ENCODE measurements around the gene TLN1.

DNA sequence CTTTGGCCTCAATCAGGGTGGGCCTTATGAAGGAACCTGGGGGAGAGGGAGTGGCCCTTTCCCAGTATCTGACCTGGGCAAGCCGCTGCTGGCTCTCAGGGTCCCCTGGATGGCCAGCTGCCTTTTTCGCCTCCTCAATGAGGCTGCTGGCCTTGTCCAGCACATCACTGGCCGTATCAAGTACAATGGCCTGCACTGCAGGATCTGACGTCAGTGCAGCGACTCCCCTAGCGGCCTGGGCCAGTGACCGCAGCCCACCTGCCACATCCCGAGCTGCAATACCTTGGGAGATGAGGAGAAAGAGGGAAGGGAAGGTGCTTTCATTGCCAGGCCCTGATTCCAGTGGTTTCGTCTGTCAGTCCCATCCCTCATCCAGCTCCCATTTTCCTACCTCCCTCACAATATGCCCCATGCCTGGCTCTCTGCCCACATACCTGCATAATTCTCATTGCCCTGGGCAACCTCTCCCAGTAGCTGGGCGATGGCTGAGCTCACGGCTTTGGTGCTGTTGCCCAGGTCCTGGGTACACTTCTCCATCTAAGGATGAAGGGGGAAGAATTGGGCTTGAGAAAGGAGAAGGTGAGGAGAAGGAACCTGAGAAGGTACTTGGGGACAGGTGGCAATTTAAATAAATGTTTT is 19.1 kb downstream of the TLN1 start:
- TF ChIP-seq, protein P1, sequence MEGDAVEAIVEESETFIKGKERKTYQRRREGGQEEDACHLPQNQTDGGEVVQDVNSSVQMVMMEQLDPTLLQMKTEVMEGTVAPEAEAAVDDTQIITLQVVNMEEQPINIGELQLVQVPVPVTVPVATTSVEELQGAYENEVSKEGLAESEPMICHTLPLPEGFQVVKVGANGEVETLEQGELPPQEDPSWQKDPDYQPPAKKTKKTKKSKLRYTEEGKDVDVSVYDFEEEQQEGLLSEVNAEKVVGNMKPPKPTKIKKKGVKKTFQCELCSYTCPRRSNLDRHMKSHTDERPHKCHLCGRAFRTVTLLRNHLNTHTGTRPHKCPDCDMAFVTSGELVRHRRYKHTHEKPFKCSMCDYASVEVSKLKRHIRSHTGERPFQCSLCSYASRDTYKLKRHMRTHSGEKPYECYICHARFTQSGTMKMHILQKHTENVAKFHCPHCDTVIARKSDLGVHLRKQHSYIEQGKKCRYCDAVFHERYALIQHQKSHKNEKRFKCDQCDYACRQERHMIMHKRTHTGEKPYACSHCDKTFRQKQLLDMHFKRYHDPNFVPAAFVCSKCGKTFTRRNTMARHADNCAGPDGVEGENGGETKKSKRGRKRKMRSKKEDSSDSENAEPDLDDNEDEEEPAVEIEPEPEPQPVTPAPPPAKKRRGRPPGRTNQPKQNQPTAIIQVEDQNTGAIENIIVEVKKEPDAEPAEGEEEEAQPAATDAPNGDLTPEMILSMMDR (IDR thresholded peaks at IDR 0.05): no peak
- TF ChIP-seq POLR2A (IDR thresholded peaks at IDR 0.05): no peak

All from thyroid gland (tissue), 4 donors.